NAMALWA (cell line): Measurements from ENCODE around the gene PRDX3.
"Not testable (repeated sequence)": the region's sequence is repeated elsewhere in the genome, so short reads cannot be mapped to it uniquely, and the experiment has no call there.

Experiments used
- DNase-seq: peaks from one replicate; pipeline ENCODE4 v3.0.0-alpha.2; 2015; ENCODE audit warnings: low spot score

The PRDX3 gene

GRCh38 chr10:119206603-119207365, 28.2 kb upstream of the PRDX3 start:
- peak; percentile 79 for DNase-seq

GRCh38 chr10:119205894-119206602, 27.4 kb upstream of the PRDX3 start:
- DNase-seq, result no peak

- no peak for DNase-seq
These were observed 24.4 kb upstream of the PRDX3 start for GRCh38 chr10:119203006-119203405.

- no peak for DNase-seq
These were observed 22.6 kb upstream of the PRDX3 start for GRCh38 chr10:119201233-119201632.

- DNase-seq, result peak; percentile 63
These were observed 20.8 kb upstream of the PRDX3 start for GRCh38 chr10:119199231-119199992.

- peak; percentile 33 for DNase-seq
These were observed 19.8 kb upstream of the PRDX3 start for GRCh38 chr10:119198438-119198837.

- no peak for DNase-seq
These were observed 19.3 kb upstream of the PRDX3 start for GRCh38 chr10:119197921-119198320.

- DNase-seq, result no peak
These were observed 13.3 kb upstream of the PRDX3 start for GRCh38 chr10:119191881-119192280.

GRCh38 chr10:119190954-119191785, 12.6 kb upstream of the PRDX3 start:
- DNase-seq, result no peak

GRCh38 chr10:119190353-119190752, 11.7 kb upstream of the PRDX3 start:
- DNase-seq, result no peak

- DNase-seq, result no peak
These were observed 11.2 kb upstream of the PRDX3 start for GRCh38 chr10:119189811-119190282.

- no peak for DNase-seq
These were observed 5.2 kb upstream of the PRDX3 start for GRCh38 chr10:119183664-119184412.

- not testable (repeated sequence) for DNase-seq
These were observed 2.3 kb upstream of the PRDX3 start for GRCh38 chr10:119180850-119181400.

GRCh38 chr10:119177708-119178371, 772 bp downstream of the PRDX3 start:
- no peak for DNase-seq

GRCh38 chr10:119176166-119176565, 2.4 kb downstream of the PRDX3 start:
- no peak for DNase-seq

- DNase-seq, result no peak
These were observed 4.5 kb downstream of the PRDX3 start for GRCh38 chr10:119174109-119174508.

GRCh38 chr10:119167041-119167440, 11.6 kb downstream of the PRDX3 start:
- no peak for DNase-seq

GRCh38 chr10:119166564-119166963, 12.0 kb downstream of the PRDX3 start:
- no peak for DNase-seq

- no peak for DNase-seq
These were observed 12.5 kb downstream of the PRDX3 start for GRCh38 chr10:119166118-119166500.
